ENCODE results near the gene TFIP11.

Gene TFIP11

DNA sequence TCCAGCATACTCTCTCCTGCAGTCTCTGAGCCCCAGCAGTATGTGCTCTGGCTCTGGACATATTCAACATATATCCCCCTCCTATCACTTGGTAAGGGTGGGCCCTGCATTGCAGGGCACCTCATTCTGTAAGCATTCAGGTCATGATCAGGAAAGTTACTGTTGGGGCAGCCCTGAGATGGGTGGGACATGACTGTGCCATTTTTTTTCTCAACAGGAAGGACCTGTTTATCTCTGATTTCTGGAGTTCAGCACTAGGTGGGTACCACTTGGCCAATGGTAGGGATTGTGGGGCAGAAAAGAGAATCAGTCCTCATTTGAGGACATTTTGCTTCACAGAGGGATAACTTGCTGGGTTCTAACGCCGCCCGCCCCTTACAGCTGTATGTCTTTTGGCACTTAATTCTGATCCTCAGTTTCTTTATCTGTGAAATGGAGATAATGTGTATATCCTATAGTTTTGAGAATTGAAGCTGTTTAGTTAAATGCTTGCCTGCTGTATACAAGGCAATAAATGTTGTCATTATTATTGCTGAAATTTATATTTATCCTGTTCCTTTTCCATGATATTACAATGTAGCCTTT lies 26.4 kb downstream of the TFIP11 start:
- H2AFZ ChIP-seq, result no peak overlapping the region
- TF ChIP-seq, protein P1, sequence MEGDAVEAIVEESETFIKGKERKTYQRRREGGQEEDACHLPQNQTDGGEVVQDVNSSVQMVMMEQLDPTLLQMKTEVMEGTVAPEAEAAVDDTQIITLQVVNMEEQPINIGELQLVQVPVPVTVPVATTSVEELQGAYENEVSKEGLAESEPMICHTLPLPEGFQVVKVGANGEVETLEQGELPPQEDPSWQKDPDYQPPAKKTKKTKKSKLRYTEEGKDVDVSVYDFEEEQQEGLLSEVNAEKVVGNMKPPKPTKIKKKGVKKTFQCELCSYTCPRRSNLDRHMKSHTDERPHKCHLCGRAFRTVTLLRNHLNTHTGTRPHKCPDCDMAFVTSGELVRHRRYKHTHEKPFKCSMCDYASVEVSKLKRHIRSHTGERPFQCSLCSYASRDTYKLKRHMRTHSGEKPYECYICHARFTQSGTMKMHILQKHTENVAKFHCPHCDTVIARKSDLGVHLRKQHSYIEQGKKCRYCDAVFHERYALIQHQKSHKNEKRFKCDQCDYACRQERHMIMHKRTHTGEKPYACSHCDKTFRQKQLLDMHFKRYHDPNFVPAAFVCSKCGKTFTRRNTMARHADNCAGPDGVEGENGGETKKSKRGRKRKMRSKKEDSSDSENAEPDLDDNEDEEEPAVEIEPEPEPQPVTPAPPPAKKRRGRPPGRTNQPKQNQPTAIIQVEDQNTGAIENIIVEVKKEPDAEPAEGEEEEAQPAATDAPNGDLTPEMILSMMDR (IDR thresholded peaks at IDR 0.05), result no peak
- H3K4me3 ChIP-seq (ENCODE audit: low read depth, low read length), result no peak overlapping the region
- H3K27ac ChIP-seq, result no peak overlapping the region
- H3K36me3 ChIP-seq (ENCODE audit: control insufficient read depth, insufficient read depth, low read length), result no peaks in the 10 kb centered on the region
- H3K9me3 ChIP-seq (ENCODE audit: control insufficient read depth, low read length), result no peaks in the 10 kb centered on the region
- no peak overlapping the region for H3K9ac ChIP-seq
- H3K27me3 ChIP-seq (ENCODE audit: control insufficient read depth, insufficient read depth, low read length), result no peaks in the 10 kb centered on the region
- H3K79me2 ChIP-seq, result peaks cover 3% of the 10 kb centered on the region
- H3K4me1 ChIP-seq, result peaks cover 3% of the 10 kb centered on the region
- no peak overlapping the region for H3K4me2 ChIP-seq (ENCODE audit: low read length)

GRCh38 chr22:26485013-26485412 lies 27.3 kb downstream of the TFIP11 start:
- H3K9me3 ChIP-seq (ENCODE audit: control insufficient read depth, low read length), result no peaks in the 10 kb centered on the region
- peaks cover 3% of the 10 kb centered on the region for H3K4me1 ChIP-seq
- H3K4me2 ChIP-seq (ENCODE audit: low read length), result peak overlapping the region; percentile 70
- H3K27me3 ChIP-seq (ENCODE audit: control insufficient read depth, insufficient read depth, low read length), result no peaks in the 10 kb centered on the region
- peak overlapping the region; percentile 86 for H3K4me3 ChIP-seq (ENCODE audit: low read depth, low read length)
- H2AFZ ChIP-seq, result no peak overlapping the region
- TF ChIP-seq, protein P1 (IDR thresholded peaks at IDR 0.05), result no peak
- H3K79me2 ChIP-seq, result peaks cover 3% of the 10 kb centered on the region
- H3K27ac ChIP-seq, result no peak overlapping the region
- no peaks in the 10 kb centered on the region for H3K36me3 ChIP-seq (ENCODE audit: control insufficient read depth, insufficient read depth, low read length)
- no peak overlapping the region for H3K9ac ChIP-seq

DNA sequence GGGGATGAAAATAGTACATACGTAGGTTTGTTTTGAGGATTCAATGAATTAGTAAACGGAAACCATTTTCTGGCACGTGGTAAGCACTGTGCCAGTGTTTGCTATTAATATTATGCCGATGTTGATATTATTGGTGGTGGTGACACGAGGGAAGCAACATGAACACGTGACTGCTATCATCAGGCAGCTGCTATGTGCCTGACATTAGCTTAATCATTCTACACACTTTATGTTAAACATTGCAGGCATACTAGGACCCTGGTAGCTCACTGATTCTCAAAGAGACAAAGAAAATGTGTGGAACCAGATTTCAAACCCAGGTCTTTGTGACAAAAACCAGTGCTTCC lies 27.9 kb downstream of the TFIP11 start:
- TF ChIP-seq, protein P1 (IDR thresholded peaks at IDR 0.05), result no peak
- Histone ChIP-seq H3K79me2 (peaks cover 3% of the 10 kb centered on the region), H3K4me1 (peaks cover 3% of the 10 kb centered on the region), H2AFZ (peak overlapping the region; percentile 93), H3K27ac (peak overlapping the region; percentile 70), H3K36me3 (ENCODE audit: control insufficient read depth, insufficient read depth, low read length) (no peaks in the 10 kb centered on the region), H3K4me3 (ENCODE audit: low read depth, low read length) (peak overlapping the region; percentile 86), H3K27me3 (ENCODE audit: control insufficient read depth, insufficient read depth, low read length) (no peaks in the 10 kb centered on the region), H3K9ac (no peak overlapping the region), H3K9me3 (ENCODE audit: control insufficient read depth, low read length) (no peaks in the 10 kb centered on the region), H3K4me2 (ENCODE audit: low read length) (peak overlapping the region; percentile 70)

DNA sequence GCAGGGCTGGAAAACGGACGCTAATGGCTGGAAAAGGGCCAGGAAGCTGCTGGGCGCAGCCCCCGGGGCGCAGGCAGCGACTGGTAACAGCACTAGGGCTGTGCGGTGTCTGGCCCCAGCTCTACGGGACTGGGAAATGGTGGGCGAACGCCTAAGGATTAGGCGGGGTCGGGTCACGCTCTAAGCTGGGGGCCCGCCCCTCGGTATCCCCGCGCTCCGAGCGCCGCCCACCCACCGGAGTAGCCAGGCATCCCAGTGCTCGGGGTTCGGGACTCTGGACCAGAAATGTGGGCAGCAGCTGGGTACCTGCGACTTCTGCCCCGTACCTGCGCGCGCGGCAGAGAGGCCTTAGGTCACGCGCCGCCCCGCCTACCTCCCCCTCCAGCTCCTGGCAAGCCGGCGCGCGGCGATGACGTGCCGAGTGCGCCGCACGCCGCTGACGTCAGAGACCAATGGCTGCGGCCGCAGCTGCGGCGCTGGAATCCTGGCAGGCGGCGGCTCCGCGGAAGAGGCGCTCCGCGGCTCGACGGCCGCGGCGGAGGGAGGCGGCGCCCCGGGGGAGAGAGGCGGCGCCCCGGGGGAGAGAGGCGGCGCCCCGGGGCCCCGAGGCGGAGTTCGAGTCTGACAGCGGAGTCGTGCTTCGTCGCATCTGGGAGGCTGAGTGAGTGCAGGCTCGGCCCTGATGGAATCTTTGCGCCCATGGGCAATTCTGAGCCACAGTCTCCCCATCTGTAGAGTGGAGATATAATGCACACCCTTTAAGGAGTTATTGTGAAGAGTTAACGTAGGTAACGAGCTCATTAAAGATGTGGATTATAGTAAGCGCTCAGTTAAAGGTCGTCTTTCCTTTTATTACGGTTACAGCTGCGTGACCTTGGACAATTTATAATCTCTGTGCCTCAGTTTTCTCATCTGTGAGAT lies 28.6 kb downstream of the TFIP11 start, which contains the start of the genes HPS4 and SRRD:
Gene HPS4, minus strand, starts transcription at position 345 of the 921 bp plus-strand sequence. CDS start 2,021 bp downstream, outside the sequence.
Gene SRRD, plus strand, starts transcription at position 439 of the 921 bp plus-strand sequence. Its CDS starts 14 bp downstream, at position 453.
- peaks cover 3% of the 10 kb centered on the region for H3K4me1 ChIP-seq
- H2AFZ ChIP-seq, result peak within 1 kb of the TSS; percentile 93
- H3K79me2 ChIP-seq, result peaks cover 3% of the 10 kb centered on the region
- H3K27ac ChIP-seq, result peak within 1 kb of the TSS; percentile 83
- peak within 1 kb of the TSS; percentile 86 for H3K4me3 ChIP-seq (ENCODE audit: low read depth, low read length)
- peak within 1 kb of the TSS; percentile 80 for H3K9ac ChIP-seq
- H3K9me3 ChIP-seq (ENCODE audit: control insufficient read depth, low read length), result no peaks in the 10 kb centered on the region
- no peaks in the 10 kb centered on the region for H3K36me3 ChIP-seq (ENCODE audit: control insufficient read depth, insufficient read depth, low read length)
- peak within 1 kb of the TSS; percentile 89 for H3K4me2 ChIP-seq (ENCODE audit: low read length)
- TF ChIP-seq, protein P1 (IDR thresholded peaks at IDR 0.05), result no peak
- no peaks in the 10 kb centered on the region for H3K27me3 ChIP-seq (ENCODE audit: control insufficient read depth, insufficient read depth, low read length)
